ENCODE results near the gene EBNA1BP2.

DNA sequence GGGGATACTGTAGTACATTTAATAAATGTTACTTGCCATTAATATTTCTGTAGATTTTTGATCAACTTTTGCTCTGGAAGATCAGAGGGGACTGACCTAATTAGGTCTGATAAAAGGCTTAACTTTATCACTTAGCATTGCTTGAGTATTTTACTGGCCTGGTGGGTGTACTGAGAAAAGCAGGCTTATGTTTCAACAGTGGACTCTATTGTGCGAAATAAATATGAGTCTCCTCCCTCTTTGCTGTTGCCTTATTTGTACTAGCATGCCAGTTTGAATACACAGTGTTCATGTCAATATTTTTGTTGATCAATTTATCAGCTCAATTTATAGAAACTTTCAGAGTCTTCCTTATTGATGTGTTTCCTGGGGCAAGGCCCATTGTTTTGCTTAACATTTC lies 49.1 kb downstream of the EBNA1BP2 start:
- TF ChIP-seq, protein P1, sequence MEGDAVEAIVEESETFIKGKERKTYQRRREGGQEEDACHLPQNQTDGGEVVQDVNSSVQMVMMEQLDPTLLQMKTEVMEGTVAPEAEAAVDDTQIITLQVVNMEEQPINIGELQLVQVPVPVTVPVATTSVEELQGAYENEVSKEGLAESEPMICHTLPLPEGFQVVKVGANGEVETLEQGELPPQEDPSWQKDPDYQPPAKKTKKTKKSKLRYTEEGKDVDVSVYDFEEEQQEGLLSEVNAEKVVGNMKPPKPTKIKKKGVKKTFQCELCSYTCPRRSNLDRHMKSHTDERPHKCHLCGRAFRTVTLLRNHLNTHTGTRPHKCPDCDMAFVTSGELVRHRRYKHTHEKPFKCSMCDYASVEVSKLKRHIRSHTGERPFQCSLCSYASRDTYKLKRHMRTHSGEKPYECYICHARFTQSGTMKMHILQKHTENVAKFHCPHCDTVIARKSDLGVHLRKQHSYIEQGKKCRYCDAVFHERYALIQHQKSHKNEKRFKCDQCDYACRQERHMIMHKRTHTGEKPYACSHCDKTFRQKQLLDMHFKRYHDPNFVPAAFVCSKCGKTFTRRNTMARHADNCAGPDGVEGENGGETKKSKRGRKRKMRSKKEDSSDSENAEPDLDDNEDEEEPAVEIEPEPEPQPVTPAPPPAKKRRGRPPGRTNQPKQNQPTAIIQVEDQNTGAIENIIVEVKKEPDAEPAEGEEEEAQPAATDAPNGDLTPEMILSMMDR (IDR thresholded peaks at IDR 0.05), result no peak
- no peak for TF ChIP-seq POLR2A (IDR thresholded peaks at IDR 0.05)

Measured in uterus (tissue), 2 donors.